B cell (primary cell): ENCODE data around the gene TASOR. TPM values are rescaled to one million over a fixed set of nuclear protein-coding genes. Genes with fewer than 3 reads are reported as not detected.

Source experiments
- ATAC-seq: fragments of 200-7000 bp; cut with Tn5 transposase; one replicate; pipeline ENCODE4 v1.10.0; 2021; ENCODE audit warnings: low read depth, mild to moderate bottlenecking, moderate number of reproducible peaks, moderate library complexity
- CTCF ChIA-PET: fragments of 350-600 bp; sonication (Branson Sonifier 250); formaldehyde crosslinking; loops from one replicate; lab custom pipeline; 2021; ENCODE audit warnings: antibody characterized with exemption, inconsistent platforms; lab: Charles Lee
- POLR2A ChIA-PET: fragments of 350-600 bp; sonication (Branson Sonifier 250); formaldehyde crosslinking; loops from one replicate; lab custom pipeline; 2021; ENCODE audit warnings: antibody characterized with exemption; lab: Charles Lee
- DNase-seq: peaks from one replicate; pipeline ENCODE4 v3.0.0; 2013
- H2AFZ ChIP-seq: 2 replicates; pipeline ENCODE4 v1.6.1; 2012; ENCODE audit warnings: mild to moderate bottlenecking, low read depth, low read length; ENCODE audit not compliant: insufficient read depth, poor library complexity, severe bottlenecking
- H3K27ac ChIP-seq, 2 donors: 1 replicate in 1 of 2; 2 replicates in 1 of 2; pipeline ENCODE4 v1.5.1; 2012 to 2013; ENCODE audit warnings: low read length in 2 of 2, mild to moderate bottlenecking in 2 of 2, moderate library complexity in 1 of 2
- H3K27me3 ChIP-seq, 4 experiments: fragments of 200-600 bp in 1 of 4; sonication (generic) in 1 of 4; replicated peaks in 1 of 4; 1 replicate in 2 of 4; 2 replicates in 2 of 4; pipeline versions ENCODE4 v1.6.1 to v1.7.0; 2013 to 2016; ENCODE audit warnings: low read length in 3 of 4, mild to moderate bottlenecking in 2 of 4, mixed read lengths in 1 of 4, moderate library complexity in 1 of 4; ENCODE audit not compliant: insufficient read depth in 4 of 4, control insufficient read depth in 3 of 4; ENCODE audit errors: control extremely low read depth in 1 of 4
- H3K36me3 ChIP-seq, 2 experiments: replicated peaks in 1 of 2; 1 replicate in 1 of 2; 2 replicates in 1 of 2; pipeline versions ENCODE4 v1.6.1 to v1.7.1; 2013; ENCODE audit warnings: low read length in 1 of 2; ENCODE audit not compliant: insufficient read depth in 2 of 2, control insufficient read depth in 1 of 2; ENCODE audit errors: control extremely low read depth in 1 of 2, extremely low read depth in 1 of 2
- H3K4me1 ChIP-seq, 2 donors: fragments of 200-600 bp in 1 of 2; sonication (generic) in 1 of 2; 1 replicate in 1 of 2; 2 replicates in 1 of 2; pipeline versions ENCODE4 v1.5.1 to v1.6.1; 2013 to 2017; ENCODE audit warnings: low read length in 2 of 2; ENCODE audit not compliant: control insufficient read depth in 2 of 2, insufficient read depth in 2 of 2
- H3K4me2 ChIP-seq: replicated peaks from 2 replicates; pipeline ENCODE3; 2012; ENCODE audit warnings: mild to moderate bottlenecking, low read depth, low read length; ENCODE audit not compliant: poor library complexity, severe bottlenecking
- H3K4me3 ChIP-seq, 5 experiments: fragments of 200-600 bp in 1 of 5; sonication (generic) in 1 of 5; 1 replicate in 3 of 5; 2 replicates in 2 of 5; pipeline versions ENCODE4 v1.5.1 to v1.7.0; 2011 to 2016; ENCODE audit warnings: low read length in 4 of 5, mild to moderate bottlenecking in 4 of 5, low read depth in 2 of 5, control low read depth in 1 of 5, moderate library complexity in 1 of 5; ENCODE audit not compliant: insufficient read depth in 1 of 5; ENCODE audit errors: control extremely low read depth in 1 of 5, extremely low read depth in 1 of 5
- H3K79me2 ChIP-seq: fragments of 200-600 bp; sonication (generic); one replicate; pipeline ENCODE4 v1.6.0; 2016; ENCODE audit warnings: low read length; ENCODE audit not compliant: control insufficient read depth, insufficient read depth
- H3K9ac ChIP-seq: fragments of 200-600 bp; sonication (generic); 2 replicates; pipeline ENCODE4 v1.6.1; 2017; ENCODE audit warnings: mild to moderate bottlenecking, low read length, moderate library complexity
- H3K9me3 ChIP-seq, 3 donors: one replicate each; pipeline versions ENCODE4 v1.6.1 to v1.7.1; 2013; ENCODE audit warnings: low read length in 2 of 3; ENCODE audit not compliant: control insufficient read depth in 2 of 3, insufficient read depth in 1 of 3; ENCODE audit errors: control extremely low read depth in 1 of 3
- H4K20me1 ChIP-seq: 2 replicates; pipeline ENCODE4 v1.6.0; 2012; ENCODE audit warnings: mild to moderate bottlenecking, low read length; ENCODE audit not compliant: insufficient read depth, control insufficient read depth, poor library complexity, severe bottlenecking
- H3K27ac Mint-ChIP-seq: one replicate; pipeline ENCODE4 v1.8.0; 2021; ENCODE audit warnings: mixed read lengths
- H3K27me3 Mint-ChIP-seq: one replicate; pipeline ENCODE4 v1.8.0; 2021; ENCODE audit warnings: mixed read lengths
- H3K4me1 Mint-ChIP-seq: one replicate; pipeline ENCODE4 v1.8.0; 2021; ENCODE audit warnings: mixed read lengths
- H3K4me3 Mint-ChIP-seq: one replicate; pipeline ENCODE4 v1.8.0; 2021; ENCODE audit warnings: mixed read lengths
- H3K9me3 Mint-ChIP-seq: one replicate; pipeline ENCODE4 v1.8.0; 2022; ENCODE audit warnings: mixed read lengths; ENCODE audit not compliant: insufficient read depth
- EZH2 ChIP-seq: IDR thresholded peaks from 2 replicates; pipeline ENCODE4 v1.6.1; 2012; ENCODE audit warnings: borderline replicate concordance, low read depth, mild to moderate bottlenecking, moderate library complexity, low read length; ENCODE audit not compliant: insufficient read depth, poor library complexity, severe bottlenecking
- WGBS: methylation state at CpG from one replicate; pipeline ENCODE4 v1.1.5; 2013; ENCODE audit warnings: missing lambda C conversion rate; ENCODE audit not compliant: insufficient coverage; 5-methylcytosine and 5-hydroxymethylcytosine counted together
- intact Hi-C: fragments of 100-400 bp; cut with micrococcal nuclease; formaldehyde crosslinking; loops from one replicate; pipeline ENCODE4 v1.10.0; 2022
- polyA plus RNA-seq: library from polyadenylated mRNA; depleted of rRNA; stranded (reverse); fragments of >200 nt; gene quantifications from 2 replicates; pipeline ENCODE4 v1.2.3, GENCODE V29; 2012
- total RNA-seq, 2 donors: library from RNA; stranded (reverse); fragments of 120-200 nt in 1 of 2; gene quantifications; 1 replicate in 1 of 2; 2 replicates in 1 of 2; pipeline versions ENCODE4 v1.2.3 to v1.2.4, GENCODE V29; 2013 to 2022
- TF ChIP-seq, protein P1 (sequence below): fragments of 200-600 bp; IDR thresholded peaks from one replicate; pipeline ENCODE4 v1.8.0; 2022; ENCODE audit warnings: antibody characterized with exemption, mild to moderate bottlenecking

The TASOR gene
- total and polyA plus RNA-seq, 2 donors (not counting 1 experiment from before 2014, with no cell fraction given) = 30.9 to 105 TPM

DNA sequence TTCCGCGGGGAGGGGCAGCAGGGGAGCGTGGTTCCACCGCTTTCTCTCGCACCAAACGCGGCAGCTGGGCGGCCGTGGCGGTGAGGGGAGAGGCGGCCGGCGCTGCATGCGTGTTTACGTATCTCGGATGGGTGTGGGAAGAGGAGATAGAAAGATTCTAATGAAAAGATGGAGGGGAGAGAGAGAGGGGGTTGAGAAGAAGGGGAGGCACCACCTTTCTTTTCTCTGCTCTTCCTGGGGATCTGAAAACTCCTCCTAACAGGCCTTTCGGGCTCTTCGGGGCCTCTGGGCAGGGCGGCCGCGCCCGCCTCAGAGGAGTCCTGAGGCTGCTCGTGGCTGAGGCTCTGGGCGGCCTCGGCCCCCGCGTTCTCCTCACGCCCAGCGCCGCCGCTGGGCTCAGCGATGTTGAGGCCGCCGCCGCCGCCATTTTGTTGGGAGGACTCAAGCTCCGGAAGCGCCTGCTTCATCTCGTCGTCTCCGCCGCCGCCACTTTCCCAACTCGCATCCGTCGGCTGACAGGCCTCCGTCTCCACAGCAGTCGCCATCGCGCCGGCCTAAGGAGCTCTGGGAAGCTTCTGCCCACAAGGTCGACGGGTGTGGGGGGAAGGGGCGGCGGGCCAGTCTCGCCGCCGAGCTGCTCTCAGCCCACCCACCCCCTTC is 473 bp downstream of the TASOR start:
- peak; percentile 69 for ATAC-seq
- peak; percentile 91 for DNase-seq
- Mint-ChIP-seq H3K4me1 (peaks cover 42% of the 10 kb centered on the region), H3K27me3 (no peaks in the 10 kb centered on the region), H3K27ac (peak overlapping the region; percentile 99), H3K4me3 (peak overlapping the region; percentile 99), H3K9me3 (peaks cover 2% of the 10 kb centered on the region)
- Histone ChIP-seq H3K27me3 (no peaks in the 10 kb centered on the region), H3K9me3 (peaks cover 3 to 7% (median 4%) of the 10 kb centered on the region in 3 donors), H3K79me2 (peaks cover 58% of the 10 kb centered on the region), H4K20me1 (no peaks in the 10 kb centered on the region), H3K4me3 (peak overlapping the region; percentile 74 to 99 (median 85)), H2AFZ (peak overlapping the region; percentile 98), H3K9ac (peak overlapping the region; percentile 88), H3K4me2 (peak overlapping the region; percentile 83), H3K4me1 (peaks cover 16 to 24% of the 10 kb centered on the region in 2 donors), H3K27ac (peak overlapping the region; percentile 98 to 99), H3K36me3 (peaks cover 0 to 6% of the 10 kb centered on the region in 2 experiments)
- TF ChIP-seq EZH2 = no peak
- TF ChIP-seq, protein P1, sequence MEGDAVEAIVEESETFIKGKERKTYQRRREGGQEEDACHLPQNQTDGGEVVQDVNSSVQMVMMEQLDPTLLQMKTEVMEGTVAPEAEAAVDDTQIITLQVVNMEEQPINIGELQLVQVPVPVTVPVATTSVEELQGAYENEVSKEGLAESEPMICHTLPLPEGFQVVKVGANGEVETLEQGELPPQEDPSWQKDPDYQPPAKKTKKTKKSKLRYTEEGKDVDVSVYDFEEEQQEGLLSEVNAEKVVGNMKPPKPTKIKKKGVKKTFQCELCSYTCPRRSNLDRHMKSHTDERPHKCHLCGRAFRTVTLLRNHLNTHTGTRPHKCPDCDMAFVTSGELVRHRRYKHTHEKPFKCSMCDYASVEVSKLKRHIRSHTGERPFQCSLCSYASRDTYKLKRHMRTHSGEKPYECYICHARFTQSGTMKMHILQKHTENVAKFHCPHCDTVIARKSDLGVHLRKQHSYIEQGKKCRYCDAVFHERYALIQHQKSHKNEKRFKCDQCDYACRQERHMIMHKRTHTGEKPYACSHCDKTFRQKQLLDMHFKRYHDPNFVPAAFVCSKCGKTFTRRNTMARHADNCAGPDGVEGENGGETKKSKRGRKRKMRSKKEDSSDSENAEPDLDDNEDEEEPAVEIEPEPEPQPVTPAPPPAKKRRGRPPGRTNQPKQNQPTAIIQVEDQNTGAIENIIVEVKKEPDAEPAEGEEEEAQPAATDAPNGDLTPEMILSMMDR = no peak
- intact Hi-C loops = loop anchor here (1.0 to 10.0 kb wide), 8 partner anchors 72 to 1010 kb away; partner anchors contain the start of genes APPL1, ARF4, CCDC66 and DENND6A
- ChIA-PET CTCF (interaction anchor here (0.8 to 5.3 kb wide), 7 partner anchors 12 to 305 kb away, joined by 3 to 34 read pairs (median 4); partner anchors contain the start of gene ARHGEF3), POLR2A (interaction anchor here (0.6 to 1.8 kb wide), 12 partner anchors 9 to 552 kb away, joined by 3 to 24 read pairs (median 4); partner anchors contain the start of genes ARHGEF3 and CCDC66)
- under 1% methylated on average over 57 of the region's 58 CpGs for WGBS
